ENCODE results near the gene OTULINL.

OTULINL gene

DNA sequence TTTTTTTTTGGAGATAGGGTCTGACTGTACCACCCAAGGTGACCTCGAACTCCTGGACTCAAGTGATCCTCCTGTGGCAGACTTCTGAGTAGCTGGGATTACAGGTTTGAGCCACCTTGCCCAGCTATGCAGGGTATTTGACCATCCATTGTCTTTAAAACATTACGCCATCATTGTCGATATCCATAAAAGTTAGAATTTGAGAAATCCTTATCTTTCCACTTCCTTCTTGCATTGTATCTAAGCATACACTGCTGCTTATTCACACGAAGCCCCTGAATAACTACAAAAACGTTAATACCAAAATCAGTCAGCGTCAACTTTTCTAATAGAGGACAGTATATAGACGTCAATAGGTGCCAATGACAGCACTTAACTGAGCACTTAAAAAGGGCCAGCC, 5.4 kb upstream of the OTULINL start:
- DNase-seq (ENCODE audit: low spot score), result no peak

DNA sequence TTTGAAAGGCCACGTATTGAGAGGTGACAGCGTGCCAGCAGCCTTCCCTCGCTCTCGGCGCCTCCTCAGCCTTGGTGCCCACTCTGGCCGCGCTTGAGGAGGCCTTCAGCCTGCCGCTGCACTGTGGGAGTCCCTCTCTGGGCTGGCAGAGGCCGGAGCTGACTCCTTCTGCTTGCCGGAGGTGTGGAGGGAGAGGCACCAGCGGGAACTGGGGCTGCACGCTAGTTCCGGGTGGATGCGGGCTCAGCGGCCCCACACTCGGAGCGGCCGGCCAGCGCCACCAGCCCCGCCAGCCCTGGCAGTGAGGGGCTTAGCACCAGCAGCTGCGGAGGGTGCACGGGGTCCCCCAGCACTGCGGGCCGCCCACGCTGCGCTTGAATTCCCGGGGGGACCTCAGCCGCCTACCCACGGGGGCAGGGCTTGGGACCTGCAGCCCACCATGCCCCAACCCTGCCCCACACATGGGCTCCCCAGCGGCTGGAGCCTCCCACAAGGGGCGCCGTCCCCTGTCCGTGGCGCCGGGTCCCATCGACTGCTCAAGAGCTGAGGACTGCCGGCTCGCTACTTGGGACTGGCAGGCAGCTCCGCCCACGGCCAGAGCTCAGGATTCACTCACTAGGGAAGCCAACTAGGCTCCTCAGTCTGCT, 4.4 kb upstream of the OTULINL start:
- DNase-seq (ENCODE audit: low spot score), result no peak

DNA sequence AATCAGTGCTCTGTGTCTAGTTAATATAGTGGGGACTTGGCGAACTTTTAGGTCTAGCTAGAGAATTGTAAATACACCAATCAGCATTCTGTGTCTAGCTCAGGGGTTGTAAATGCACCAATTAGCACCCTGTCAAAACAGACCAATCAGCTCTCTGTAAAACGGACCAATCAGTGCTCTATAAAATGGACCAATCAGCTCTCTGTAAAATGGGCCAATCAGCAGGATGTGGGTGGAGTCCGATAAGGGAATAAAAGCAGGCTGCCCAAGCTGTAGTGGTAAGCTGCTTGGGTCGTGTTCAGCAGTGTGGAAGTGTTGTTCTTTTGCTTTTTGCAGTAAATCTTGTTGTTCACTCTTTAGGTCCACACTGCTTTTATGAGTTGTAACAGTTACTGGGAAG, 3.6 kb upstream of the OTULINL start:
- DNase-seq (ENCODE audit: low spot score), result no peak

DNA sequence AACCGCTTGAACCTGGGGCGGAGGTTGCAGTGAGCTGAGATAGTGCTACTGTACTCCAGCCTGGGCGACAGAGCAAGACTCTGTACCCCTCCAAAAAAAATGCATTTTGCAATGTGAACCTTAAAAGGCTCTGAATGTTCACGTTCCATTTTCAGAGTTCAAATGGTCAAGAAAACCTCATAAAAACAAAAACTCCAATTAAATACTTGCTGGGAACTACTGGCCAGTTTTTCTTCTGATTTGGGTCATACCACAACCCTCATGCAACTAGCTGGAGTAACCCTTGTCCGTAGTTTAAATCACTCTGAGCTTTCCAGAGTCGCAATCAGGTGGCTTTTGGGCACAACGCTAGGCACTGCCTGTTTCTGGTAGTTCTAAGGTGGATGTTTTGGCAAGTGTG, 2.3 kb upstream of the OTULINL start:
- no peak for DNase-seq (ENCODE audit: low spot score)

DNA sequence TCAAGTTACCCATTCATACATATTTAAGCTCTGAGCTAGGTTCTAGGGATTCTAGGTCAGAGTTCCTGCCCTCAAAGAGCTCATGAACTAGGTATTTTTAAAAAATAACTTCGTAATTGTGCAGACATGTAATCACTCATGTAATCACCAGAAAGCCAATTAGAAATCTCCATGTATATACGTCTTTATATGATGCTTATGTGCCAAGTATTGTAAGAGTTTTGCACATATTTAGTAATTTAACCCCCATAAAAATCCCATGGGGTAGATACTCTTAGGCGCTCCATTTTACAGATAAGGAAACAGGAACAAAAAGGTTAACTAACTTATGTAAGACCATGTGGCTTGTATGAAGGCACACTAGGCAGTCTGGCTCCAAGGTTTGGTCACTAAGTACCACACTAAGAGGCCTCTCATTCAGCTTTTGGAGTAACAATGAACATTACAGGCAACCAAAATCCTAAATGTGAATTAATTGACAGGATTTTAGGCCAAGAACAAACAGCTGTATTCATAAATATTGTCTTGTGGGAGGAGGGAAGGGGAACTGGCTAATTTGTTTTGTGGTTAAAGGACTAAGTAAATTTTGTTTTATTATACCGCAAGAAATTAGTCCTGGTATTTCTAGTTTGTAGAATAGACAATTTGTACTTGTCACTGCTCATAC, 1.7 kb upstream of the OTULINL start:
- DNase-seq (ENCODE audit: low spot score), result no peak

DNA sequence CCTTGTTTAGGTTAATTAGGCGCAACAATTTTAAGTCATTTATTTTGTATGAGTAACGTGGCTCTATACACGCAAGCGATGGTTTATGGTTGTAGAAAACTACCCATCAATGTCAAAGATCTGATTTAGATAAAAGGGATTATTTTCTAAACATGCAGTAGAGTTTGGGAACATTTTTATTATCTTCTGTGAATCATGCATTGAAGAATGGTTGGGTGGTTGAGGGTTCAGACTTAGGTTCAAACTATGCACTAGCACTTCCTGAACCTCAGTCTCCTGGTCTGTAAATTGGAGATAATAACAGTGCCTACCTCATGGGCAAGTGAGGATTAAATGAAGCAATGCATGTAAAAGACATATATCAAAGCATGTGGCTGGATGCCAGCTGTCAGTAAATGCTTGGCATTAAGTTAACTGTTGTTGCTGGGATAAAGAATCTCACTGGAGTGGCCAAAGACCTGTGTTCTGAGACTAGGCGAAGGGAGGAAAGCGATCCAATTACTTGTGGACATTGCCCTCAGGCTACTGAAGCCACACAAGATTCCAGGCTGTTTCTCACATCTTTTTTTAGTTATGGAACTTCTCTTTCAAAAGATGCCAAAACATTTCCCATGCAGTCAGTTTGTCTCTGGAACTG, 1.1 kb upstream of the OTULINL start:
- no peak for DNase-seq (ENCODE audit: low spot score)

DNA sequence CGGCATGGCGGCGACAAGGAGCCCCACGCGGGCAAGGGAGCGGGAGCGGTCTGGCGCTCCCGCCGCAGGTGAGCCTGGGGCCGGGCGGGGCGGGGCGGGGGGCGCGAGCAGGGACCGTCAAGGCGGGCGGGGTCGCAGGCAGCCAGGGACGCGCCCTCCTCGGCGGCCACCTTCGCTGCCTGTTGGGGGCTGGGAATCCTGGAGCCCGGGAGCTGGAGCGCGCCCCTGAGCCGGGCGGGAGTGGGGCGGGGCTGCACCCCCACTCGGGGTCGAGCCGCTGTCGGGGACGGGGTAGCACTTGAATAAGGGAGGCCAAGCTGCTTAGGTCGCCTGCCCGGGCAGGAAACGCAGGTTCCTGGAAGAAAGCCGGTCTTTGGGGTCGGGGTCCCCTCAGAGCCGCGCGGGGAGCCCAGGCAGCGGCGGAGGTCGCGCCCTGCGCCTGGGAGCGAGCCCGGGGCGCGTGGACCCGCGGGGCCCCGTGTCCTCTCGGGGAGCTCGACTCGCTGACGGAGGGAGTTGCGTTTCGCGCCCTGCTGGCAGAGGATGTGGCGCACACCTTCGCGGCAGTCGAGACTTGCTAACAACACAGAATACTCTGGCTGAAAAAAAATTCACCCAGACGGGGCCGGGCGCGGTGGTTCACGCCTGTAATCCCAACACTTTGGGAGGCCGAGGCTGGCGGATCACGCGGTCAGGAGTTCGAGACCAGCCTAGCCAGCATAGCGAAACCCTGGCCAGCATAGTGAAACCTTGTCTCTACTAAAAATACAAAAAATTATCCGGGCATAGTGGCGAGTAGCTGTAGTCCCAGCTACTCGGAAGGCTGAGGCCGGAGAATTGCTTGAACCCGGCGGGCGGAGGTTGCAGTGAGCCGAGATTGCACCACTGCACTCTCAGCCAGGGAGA, 552 bp downstream of the OTULINL start:
- peak; percentile 75 for DNase-seq (ENCODE audit: low spot score)

DNA sequence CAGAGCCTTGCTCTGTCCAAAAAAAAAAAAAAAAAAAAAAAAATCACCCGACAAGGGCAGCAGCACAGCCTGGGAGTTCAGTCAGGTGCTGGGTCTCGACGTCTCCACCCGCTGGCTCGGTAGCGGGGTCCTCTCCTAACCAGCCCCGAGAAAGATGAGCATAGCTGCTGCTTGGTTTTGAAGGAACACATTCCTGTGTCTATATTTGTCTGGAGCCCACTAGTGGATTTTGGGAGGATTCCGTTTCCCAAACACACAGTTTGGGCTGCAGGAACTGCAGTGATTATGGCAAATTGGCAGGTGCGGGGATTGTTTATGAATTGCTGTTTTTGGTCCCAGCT, 1.2 kb downstream of the OTULINL start:
- DNase-seq (ENCODE audit: low spot score), result peak; percentile 16

DNA sequence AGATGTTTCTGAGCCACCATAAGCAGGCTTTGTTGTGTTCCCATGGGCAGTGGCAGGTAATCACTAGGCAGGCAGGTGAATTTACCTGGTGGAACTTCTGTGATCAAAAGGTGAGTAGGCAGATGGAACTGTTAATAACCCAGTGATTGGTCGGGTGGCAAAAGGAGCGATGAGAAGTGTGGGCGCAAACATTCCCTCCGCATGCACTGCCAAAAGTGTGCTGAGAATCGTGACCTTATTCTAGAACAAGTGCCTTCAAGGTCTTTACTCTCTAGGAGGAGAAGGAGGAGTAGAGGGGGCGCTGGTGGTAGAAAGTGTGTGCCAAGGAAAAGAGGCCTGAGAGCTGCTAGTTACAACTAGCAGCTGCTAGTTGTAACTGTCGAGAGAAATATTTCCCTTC, 3.3 kb downstream of the OTULINL start:
- no peak for DNase-seq (ENCODE audit: low spot score)

DNA sequence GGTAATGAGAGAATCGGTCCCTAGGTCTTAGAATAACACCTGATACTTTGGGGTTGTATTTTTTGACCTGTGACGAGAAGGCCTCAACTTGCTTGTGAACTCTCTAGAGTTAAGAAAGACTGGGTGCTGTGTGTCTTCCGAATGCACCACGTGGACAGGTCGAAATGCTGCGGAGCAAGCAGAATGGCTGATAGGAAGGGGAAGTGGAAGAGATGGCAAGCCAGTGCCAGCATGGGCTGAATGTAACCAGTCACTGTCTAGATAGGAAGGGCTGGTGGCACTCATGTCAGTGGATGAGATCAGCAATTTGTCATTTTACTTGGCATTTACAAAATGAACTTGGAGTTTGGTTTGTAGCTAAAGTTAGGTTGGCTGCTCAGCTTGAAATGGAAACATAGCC, 5.6 kb downstream of the OTULINL start:
- no peak for DNase-seq (ENCODE audit: low spot score)

DNA sequence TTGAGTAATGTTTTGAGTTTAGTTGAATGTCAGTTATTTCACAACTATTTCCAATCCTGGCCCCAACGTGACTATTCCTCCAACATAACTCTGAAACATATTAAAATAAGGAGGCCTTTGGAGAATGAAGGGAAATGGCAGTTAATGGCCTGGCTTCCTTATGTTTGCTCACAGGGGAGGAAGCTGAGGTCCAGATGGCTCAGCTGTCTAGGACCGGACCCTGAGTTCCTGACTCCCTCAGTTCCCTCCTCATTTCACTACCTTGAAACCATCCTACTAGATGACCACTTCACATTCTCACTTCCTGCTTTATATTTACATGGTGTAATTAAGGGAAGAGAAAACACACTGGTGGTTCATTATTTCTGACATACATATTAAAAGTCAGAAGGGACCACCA, 6.6 kb downstream of the OTULINL start:
- no peak for DNase-seq (ENCODE audit: low spot score)

DNA sequence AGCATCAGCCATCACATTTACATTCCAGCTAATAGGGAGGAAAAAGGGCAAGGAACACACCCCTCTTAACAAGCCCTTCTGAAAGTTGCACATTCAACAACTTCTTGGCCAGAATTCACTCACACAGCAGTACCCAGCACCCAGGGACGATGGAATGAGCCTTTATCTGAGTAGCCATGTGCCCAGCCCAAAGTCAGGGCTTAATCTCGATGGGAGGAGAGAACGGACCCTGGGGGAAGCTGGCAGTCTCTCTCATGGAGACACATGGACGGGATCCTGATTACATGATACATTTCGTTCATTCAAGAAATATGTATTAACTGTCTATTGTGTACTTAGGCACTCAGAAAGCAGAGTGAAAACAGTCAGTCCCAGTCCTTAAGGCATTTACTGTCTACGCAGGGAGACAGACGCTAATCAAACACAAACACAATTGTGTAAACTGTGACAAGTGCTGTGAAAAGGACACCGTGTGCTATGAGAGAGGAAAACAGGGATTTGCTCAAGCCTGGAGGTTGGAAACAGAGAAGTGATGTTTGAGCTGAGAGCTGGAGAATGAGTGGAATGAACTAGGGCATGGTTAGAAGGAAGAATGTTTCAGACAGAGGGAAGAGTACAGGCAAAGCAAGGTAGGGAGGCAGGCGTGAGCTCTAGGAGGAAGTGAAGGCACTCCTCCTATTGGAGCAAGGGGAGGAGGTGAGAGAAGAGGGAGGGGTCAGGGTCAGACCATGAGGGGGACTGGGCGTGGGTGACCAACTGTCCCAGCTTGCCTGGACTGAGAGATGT, 7.4 kb downstream of the OTULINL start:
- DNase-seq (ENCODE audit: low spot score), result no peak

DNA sequence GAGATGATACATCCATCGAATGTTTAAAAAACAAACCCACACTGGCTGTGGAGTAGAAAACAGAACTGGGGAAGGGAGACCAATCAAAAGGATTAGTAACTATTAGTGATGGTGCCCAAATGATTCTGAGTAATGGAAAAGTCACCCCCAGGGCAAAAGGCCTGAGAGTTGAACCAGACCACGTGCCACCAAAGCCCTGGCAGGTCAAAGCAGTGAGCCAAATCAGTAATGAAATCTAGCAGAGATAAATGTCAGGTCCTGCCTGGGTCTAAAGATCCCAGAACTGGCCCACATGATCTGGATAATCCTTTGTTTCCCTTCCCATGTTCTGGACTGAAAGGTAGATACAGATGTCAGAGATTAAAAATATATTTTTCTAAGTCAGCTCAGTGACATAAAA, 9.4 kb downstream of the OTULINL start:
- no peak for DNase-seq (ENCODE audit: low spot score)

DNA sequence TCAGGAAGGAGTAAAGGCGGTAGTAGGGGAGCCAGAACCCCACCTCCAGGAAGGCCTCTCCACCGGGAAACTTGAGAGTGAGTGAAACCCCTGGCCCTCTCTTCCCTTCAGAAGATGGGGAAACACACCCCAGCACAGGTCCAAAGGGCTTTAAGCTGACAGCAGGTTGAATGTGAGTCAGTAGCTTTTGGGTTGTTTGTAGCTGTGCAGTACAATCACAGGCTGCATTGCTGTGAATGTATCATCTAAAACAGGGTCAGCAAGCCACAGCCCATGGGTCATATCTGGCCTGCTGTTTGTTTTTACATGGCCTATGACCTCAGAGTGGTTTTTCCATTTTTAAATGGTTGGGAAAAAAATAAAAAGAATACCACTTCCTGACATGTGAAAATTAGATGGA, 10.0 kb downstream of the OTULINL start:
- DNase-seq (ENCODE audit: low spot score), result no peak

DNA sequence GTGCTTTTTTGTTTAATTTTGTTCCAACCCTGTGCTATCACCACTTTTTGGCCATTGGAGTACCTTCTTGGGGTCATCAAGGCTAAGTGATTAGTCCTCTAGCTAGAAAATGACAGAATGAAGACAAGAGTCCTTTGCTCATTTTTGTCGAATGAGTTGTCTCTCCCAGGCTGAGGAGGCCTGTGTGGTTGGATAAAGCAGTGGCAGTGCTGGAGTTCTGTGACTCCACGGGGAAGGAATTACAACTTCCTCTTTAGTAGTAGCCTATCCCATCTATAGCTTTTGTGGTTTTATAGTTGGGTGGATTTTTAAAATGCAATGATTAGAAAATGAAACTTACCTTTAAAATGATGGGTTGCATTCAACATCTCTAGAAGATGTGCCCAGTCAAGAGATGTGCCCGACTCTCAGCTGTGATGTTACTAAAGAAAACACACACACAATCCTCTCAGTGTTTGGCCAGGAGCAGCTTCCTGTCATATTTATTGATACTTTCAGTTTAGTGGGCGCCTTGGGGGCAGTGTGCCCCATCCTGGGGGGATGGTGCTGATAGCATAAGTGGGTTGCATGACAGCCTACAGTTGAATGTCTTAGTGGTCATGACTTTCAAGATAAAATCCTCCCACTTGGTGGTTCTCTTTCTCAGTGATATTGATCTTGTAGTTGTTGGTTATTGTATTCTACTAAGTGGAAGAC, 11.9 kb downstream of the OTULINL start:
- DNase-seq (ENCODE audit: low spot score), result no peak

DNA sequence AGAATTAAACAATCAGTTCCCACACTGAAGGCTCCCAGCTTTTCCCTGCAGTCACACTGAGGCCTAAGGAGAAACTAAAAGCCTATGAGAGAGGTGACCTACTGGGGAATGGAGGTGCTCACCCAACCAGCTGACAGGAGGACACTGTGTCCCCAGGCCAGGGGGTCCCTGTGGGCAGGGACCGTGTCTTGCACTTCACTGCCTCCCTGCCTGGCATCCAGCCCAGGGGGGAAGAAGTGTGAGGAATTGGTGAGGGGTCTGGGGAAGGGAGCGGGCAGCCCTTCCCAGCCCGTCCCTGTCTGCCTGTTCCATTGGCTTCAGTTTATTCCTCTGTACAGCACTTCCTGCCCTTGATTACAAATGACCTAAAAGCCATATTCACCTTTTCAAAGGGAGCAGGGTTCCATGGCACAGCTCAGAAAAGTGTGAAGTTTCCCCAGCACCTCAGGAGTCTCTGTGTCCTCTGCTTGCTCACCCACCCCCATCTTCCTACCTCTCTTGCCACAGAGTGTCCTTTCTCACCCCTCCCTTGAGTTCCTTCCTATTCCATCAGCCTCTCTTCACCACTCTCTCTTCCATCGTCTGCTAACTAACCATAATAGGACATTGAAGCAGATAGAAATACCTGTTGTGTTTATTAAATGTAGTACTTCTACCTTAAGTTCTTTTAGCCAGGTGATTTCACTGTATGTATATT, 12.9 kb downstream of the OTULINL start:
- DNase-seq (ENCODE audit: low spot score), result no peak

DNA sequence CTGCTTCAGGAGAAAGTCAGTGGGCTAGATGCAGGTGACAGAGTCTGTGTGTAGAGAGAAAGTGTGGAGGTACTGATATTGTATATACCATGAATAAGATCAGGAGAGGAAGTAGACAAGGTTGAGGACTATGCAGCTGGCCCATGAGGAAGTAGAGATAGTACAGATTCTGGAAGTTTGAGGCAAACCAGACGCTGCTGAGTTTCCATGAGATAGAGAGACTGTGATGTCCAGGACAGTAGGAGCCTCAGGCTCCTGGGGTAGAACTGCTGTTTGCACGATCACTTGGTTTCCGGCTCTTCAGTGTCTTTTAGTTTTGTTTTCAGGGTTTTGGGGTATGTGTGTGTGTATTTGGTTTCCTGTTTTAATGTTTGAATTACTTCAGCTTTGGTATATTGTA, 13.6 kb downstream of the OTULINL start:
- DNase-seq (ENCODE audit: low spot score), result peak; percentile 75

DNA sequence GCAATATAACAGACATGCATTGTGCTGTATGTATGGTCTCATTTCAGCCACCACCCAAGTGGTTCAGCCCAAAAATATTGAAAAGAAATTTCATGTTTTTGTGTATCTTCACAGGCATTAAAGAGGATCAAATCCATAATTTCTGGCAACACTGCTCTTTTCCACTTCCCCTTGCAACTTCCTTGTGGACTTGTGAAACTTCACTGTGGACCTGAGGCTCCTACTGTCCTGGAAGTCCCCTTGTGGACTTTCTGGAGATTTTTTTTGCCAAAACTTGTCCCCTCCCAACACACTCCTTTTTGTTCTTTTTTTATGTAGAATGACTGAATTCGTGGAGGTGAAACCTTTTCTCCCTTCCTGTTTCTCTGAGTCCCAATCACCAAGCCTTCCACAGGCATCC, 14.3 kb downstream of the OTULINL start:
- DNase-seq (ENCODE audit: low spot score), result no peak

DNA sequence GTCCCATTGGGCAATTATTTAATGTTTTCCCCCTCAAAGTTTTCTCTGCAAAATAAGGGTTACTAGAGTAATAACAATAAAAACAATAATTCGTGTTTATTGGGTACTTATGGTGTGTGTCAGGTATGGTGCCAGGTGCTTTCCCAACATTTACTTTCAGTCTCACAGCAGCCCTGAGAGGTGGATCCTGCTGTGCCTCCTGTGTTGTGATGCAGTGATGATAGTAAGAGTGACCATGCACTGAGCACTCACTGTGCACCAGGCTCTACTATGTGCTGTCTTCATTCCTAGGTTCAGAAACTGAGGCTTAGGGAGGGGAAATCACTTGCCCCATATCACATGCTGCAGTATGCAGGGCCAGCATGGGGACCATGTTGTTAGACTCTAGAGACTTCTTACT, 15.5 kb downstream of the OTULINL start:
- DNase-seq (ENCODE audit: low spot score), result no peak

DNA sequence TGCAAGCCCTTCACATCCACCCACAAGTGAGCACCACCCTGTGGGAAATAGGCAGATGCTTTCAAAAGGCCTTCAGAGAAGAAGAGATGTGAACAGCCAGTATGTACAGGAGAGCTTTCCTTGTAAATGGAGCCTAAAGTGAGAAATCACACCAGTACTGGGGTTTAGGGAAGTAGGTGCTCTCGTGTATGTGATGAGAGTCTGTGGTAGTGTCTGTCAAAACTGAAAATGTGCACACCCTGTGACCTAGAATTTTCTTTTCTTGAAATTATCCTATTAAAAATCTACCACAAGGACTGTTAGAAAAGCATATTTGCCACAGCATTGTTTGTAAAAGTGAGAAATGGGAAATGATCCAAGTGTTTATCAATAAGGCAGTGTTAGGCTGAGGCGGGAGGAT, 16.6 kb downstream of the OTULINL start:
- no peak for DNase-seq (ENCODE audit: low spot score)

Measured in SK-N-DZ (cell line).